Karpas-422 (cell line): ENCODE data around the gene ZDHHC3. TPM values are rescaled to one million over a fixed set of nuclear protein-coding genes. Genes with fewer than 3 reads are reported as not detected.

Source experiments
- DNase-seq: peaks from one replicate; pipeline ENCODE4 v3.0.0-alpha.2; 2015
- H2AFZ ChIP-seq: fragments of 200-600 bp; sonication (generic); 2 replicates; pipeline ENCODE4 v1.6.1; 2014; ENCODE audit warnings: antibody characterized with exemption, low read length, mixed read lengths
- H3K27ac ChIP-seq: fragments of 200-600 bp; sonication (generic); 2 replicates; pipeline ENCODE4 v1.5.1; 2014; ENCODE audit warnings: mild to moderate bottlenecking, low read length, moderate library complexity
- H3K27me3 ChIP-seq: fragments of 200-600 bp; sonication (generic); 2 replicates; pipeline ENCODE4 v1.6.1; 2014; ENCODE audit warnings: low read length, mixed read lengths
- H3K36me3 ChIP-seq: fragments of 200-600 bp; sonication (generic); 2 replicates; pipeline ENCODE4 v1.6.1; 2014; ENCODE audit warnings: low read length, mixed read lengths; ENCODE audit not compliant: insufficient read depth
- H3K4me1 ChIP-seq: fragments of 200-600 bp; sonication (generic); 2 replicates; pipeline ENCODE4 v1.6.1; 2014; ENCODE audit warnings: mild to moderate bottlenecking, low read length, mixed read lengths
- H3K4me2 ChIP-seq: fragments of 200-600 bp; sonication (generic); 2 replicates; pipeline ENCODE4 v1.6.1; 2014; ENCODE audit warnings: low read length, low read depth, mild to moderate bottlenecking; ENCODE audit not compliant: poor library complexity, severe bottlenecking
- H3K4me3 ChIP-seq: fragments of 200-600 bp; sonication (generic); 2 replicates; pipeline ENCODE4 v1.5.1; 2014; ENCODE audit warnings: mild to moderate bottlenecking, antibody characterized with exemption, low read length, mixed read lengths
- H3K79me2 ChIP-seq: fragments of 200-600 bp; sonication (generic); 2 replicates; pipeline ENCODE4 v1.6.1; 2014; ENCODE audit warnings: mild to moderate bottlenecking, low read length, mixed read lengths
- H3K9ac ChIP-seq: fragments of 200-600 bp; sonication (generic); 2 replicates; pipeline ENCODE4 v1.6.0; 2014; ENCODE audit warnings: low read length
- H3K9me2 ChIP-seq: fragments of 200-600 bp; sonication (generic), shearing (Covaris generic); replicated peaks from 2 replicates; pipeline ENCODE4 v1.6.0; 2014; ENCODE audit warnings: mild to moderate bottlenecking, low read length, moderate library complexity; ENCODE audit not compliant: insufficient read depth
- H3K9me3 ChIP-seq: fragments of 300-700, 200-600 bp; sonication (generic); 2 replicates; pipeline ENCODE4 v1.6.1; 2014; ENCODE audit warnings: low read length, mixed read lengths
- H4K20me1 ChIP-seq: fragments of 200-600 bp; sonication (generic); 2 replicates; pipeline ENCODE4 v1.6.1; 2014; ENCODE audit warnings: mild to moderate bottlenecking, antibody characterized with exemption, low read length, low read depth; ENCODE audit not compliant: insufficient read depth
- total RNA-seq: library from RNA; depleted of rRNA; stranded (reverse); fragments of >200 nt; shearing (Covaris generic); gene quantifications from 2 replicates; pipeline ENCODE4 v1.2.3, GENCODE V29; 2014; ENCODE audit warnings: low replicate concordance; rRNA removed

The ZDHHC3 gene
- 70.9 and 93.4 TPM in 2 replicates for total RNA-seq

GRCh38 chr3:44976002-44976815 is at the start of gene ZDHHC3, which contains the start of gene EXOSC7:
ZDHHC3 (minus strand) TSS chr3:44976174; CDS start chr3:44959436, 16,738 bp downstream.
EXOSC7 (plus strand) TSS chr3:44976244; CDS start chr3:44976278, 34 bp downstream.
- Histone ChIP-seq H2AFZ (peak within 1 kb of the TSS; percentile 79), H3K36me3 (peaks cover 8% of the 10 kb centered on the region; the same call in 1 of the 2 replicates), H3K9ac (peak within 1 kb of the TSS; percentile 98), H3K27ac (peak within 1 kb of the TSS; percentile 64), H3K79me2 (peaks cover 98% of the 10 kb centered on the region), H3K27me3 (no peaks in the 10 kb centered on the region), H4K20me1 (peaks cover 8% of the 10 kb centered on the region; the same call in 1 of the 2 replicates), H3K4me3 (peak within 1 kb of the TSS; percentile 98), H3K9me2 (no peaks in the 10 kb centered on the region), H3K4me1 (peaks cover 51% of the 10 kb centered on the region), H3K4me2 (peak within 1 kb of the TSS; percentile 79), H3K9me3 (no peaks in the 10 kb centered on the region)
- DNase-seq: peak; percentile 96

- no peak overlapping the region for H2AFZ ChIP-seq
- H3K4me3 ChIP-seq: no peak overlapping the region
- no peaks in the 10 kb centered on the region for H3K79me2 ChIP-seq
- H3K27ac ChIP-seq: no peak overlapping the region
- DNase-seq: no peak
- no peaks in the 10 kb centered on the region for H3K36me3 ChIP-seq
- H3K9me3 ChIP-seq: no peaks in the 10 kb centered on the region
- H3K4me2 ChIP-seq: no peak overlapping the region
- H3K4me1 ChIP-seq: peaks cover 11% of the 10 kb centered on the region
- H3K9me2 ChIP-seq: no peaks in the 10 kb centered on the region
- no peak overlapping the region for H3K9ac ChIP-seq
- H3K27me3 ChIP-seq: no peaks in the 10 kb centered on the region
- no peaks in the 10 kb centered on the region for H4K20me1 ChIP-seq
Observed at GRCh38 chr3:45024542-45025255, 48.7 kb upstream of the ZDHHC3 start.

GRCh38 chr3:45023675-45024074 is 47.7 kb upstream of the ZDHHC3 start:
- Histone ChIP-seq H3K27me3 (no peaks in the 10 kb centered on the region), H3K9me3 (no peaks in the 10 kb centered on the region), H3K9ac (no peak overlapping the region), H3K4me2 (no peak overlapping the region), H3K4me1 (peaks cover 11% of the 10 kb centered on the region), H3K79me2 (no peaks in the 10 kb centered on the region), H2AFZ (no peak overlapping the region), H3K36me3 (no peaks in the 10 kb centered on the region), H3K27ac (no peak overlapping the region), H3K4me3 (no peak overlapping the region), H3K9me2 (no peaks in the 10 kb centered on the region), H4K20me1 (no peaks in the 10 kb centered on the region)
- DNase-seq: no peak

GRCh38 chr3:45021524-45022297 is 45.7 kb upstream of the ZDHHC3 start:
- Histone ChIP-seq H3K4me3 (no peak overlapping the region), H3K27ac (no peak overlapping the region), H3K4me1 (peaks cover 11% of the 10 kb centered on the region), H4K20me1 (no peaks in the 10 kb centered on the region), H3K27me3 (no peaks in the 10 kb centered on the region), H3K36me3 (no peaks in the 10 kb centered on the region), H2AFZ (no peak overlapping the region), H3K9me2 (no peaks in the 10 kb centered on the region), H3K4me2 (no peak overlapping the region), H3K9me3 (no peaks in the 10 kb centered on the region), H3K9ac (no peak overlapping the region), H3K79me2 (no peaks in the 10 kb centered on the region)
- no peak for DNase-seq

GRCh38 chr3:45020534-45020933 is 44.6 kb upstream of the ZDHHC3 start:
- Histone ChIP-seq H3K9ac (no peak overlapping the region), H3K4me2 (no peak overlapping the region), H3K4me1 (peaks cover 11% of the 10 kb centered on the region), H3K27me3 (no peaks in the 10 kb centered on the region), H3K9me2 (no peaks in the 10 kb centered on the region), H2AFZ (no peak overlapping the region), H3K9me3 (no peaks in the 10 kb centered on the region), H4K20me1 (no peaks in the 10 kb centered on the region), H3K4me3 (no peak overlapping the region), H3K79me2 (no peaks in the 10 kb centered on the region), H3K36me3 (peaks cover under 1% of the 10 kb centered on the region; the same call in 1 of the 2 replicates), H3K27ac (no peak overlapping the region)
- no peak for DNase-seq

- H2AFZ ChIP-seq: no peak overlapping the region
- no peak for DNase-seq
- H4K20me1 ChIP-seq: no peaks in the 10 kb centered on the region
- H3K36me3 ChIP-seq: peaks cover 12% of the 10 kb centered on the region; the same call in 1 of the 2 replicates
- no peak overlapping the region for H3K27ac ChIP-seq
- no peaks in the 10 kb centered on the region for H3K27me3 ChIP-seq
- H3K9ac ChIP-seq: no peak overlapping the region
- H3K9me2 ChIP-seq: no peaks in the 10 kb centered on the region
- no peaks in the 10 kb centered on the region for H3K9me3 ChIP-seq
- H3K4me1 ChIP-seq: no peaks in the 10 kb centered on the region
- no peak overlapping the region for H3K4me3 ChIP-seq
- H3K4me2 ChIP-seq: no peak overlapping the region
- no peaks in the 10 kb centered on the region for H3K79me2 ChIP-seq
Observed at GRCh38 chr3:45017821-45018220, 41.8 kb upstream of the ZDHHC3 start.

- Histone ChIP-seq H3K4me1 (peaks cover 6% of the 10 kb centered on the region), H3K4me2 (no peak overlapping the region), H3K36me3 (peaks cover 21% of the 10 kb centered on the region; the same call in 1 of the 2 replicates), H3K9me2 (no peaks in the 10 kb centered on the region), H3K4me3 (no peak overlapping the region), H3K9me3 (no peaks in the 10 kb centered on the region), H3K79me2 (no peaks in the 10 kb centered on the region), H3K27me3 (no peaks in the 10 kb centered on the region), H4K20me1 (0 out of 2 replicates have a peak, but pooled peaks cover 6% of the 10 kb centered on the region), H2AFZ (no peak overlapping the region), H3K27ac (no peak overlapping the region), H3K9ac (no peak overlapping the region)
- DNase-seq: no peak
Observed at GRCh38 chr3:45016916-45017315, 40.9 kb upstream of the ZDHHC3 start.
